Thoracic aorta (tissue), 2 donors: ENCODE data around the gene GPR63. TPM values are rescaled to one million over a fixed set of nuclear protein-coding genes. Genes with fewer than 3 reads are reported as not detected.

Experiments
- ATAC-seq: fragments of 150-250 bp; one replicate; pipeline ENCODE4 v1.8.0; 2017; ENCODE audit warnings: low read depth; ENCODE audit not compliant: insufficient number of reproducible peaks, low FRiP score
- DNase-seq: peaks from one replicate; pipeline ENCODE4 v3.0.0-alpha.2; 2020; ENCODE audit warnings: low spot score
- H3K27ac ChIP-seq, 2 donors: fragments of 200-600 bp; sonication (generic); 1 replicate in 1 of 2; 2 replicates in 1 of 2; pipeline ENCODE4 v1.5.1; 2016; ENCODE audit warnings: mild to moderate bottlenecking in 2 of 2, moderate library complexity in 2 of 2
- H3K27me3 ChIP-seq: fragments of 200-600 bp; sonication (generic); replicated peaks from 2 replicates; pipeline ENCODE4 v1.6.0; 2016; ENCODE audit warnings: mild to moderate bottlenecking; ENCODE audit not compliant: insufficient read depth
- H3K36me3 ChIP-seq: fragments of 200-600 bp; sonication (generic); one replicate; pipeline ENCODE4 v1.5.1; 2016
- H3K4me1 ChIP-seq, 2 donors: fragments of 200-600 bp; sonication (generic); 1 replicate in 1 of 2; 2 replicates in 1 of 2; pipeline versions ENCODE4 v1.5.1 to v1.6.0; 2016; ENCODE audit warnings: low read depth in 2 of 2, mild to moderate bottlenecking in 1 of 2; ENCODE audit not compliant: control insufficient read depth in 1 of 2
- H3K4me3 ChIP-seq: fragments of 200-600 bp; sonication (generic); 2 replicates; pipeline ENCODE4 v1.5.1; 2016; ENCODE audit warnings: mild to moderate bottlenecking
- H3K9me3 ChIP-seq: fragments of 200-600 bp; sonication (generic); 2 replicates; pipeline ENCODE4 v1.5.1; 2016
- CTCF ChIP-seq: fragments of 200-600 bp; sonication (generic); IDR thresholded peaks from one replicate; pipeline ENCODE4 v1.5.1; 2019; ENCODE audit warnings: antibody characterized with exemption
- total RNA-seq, 2 donors: library from RNA; depleted of rRNA; stranded (reverse); fragments of >200 nt; gene quantifications; one replicate each; pipeline versions ENCODE4 v1.1.0 to v1.2.3, GENCODE V29; 2016

The GPR63 gene
- total RNA-seq, 2 donors from 2014 or later = 0.99 to 3.4 TPM

GRCh38 chr6:96755096-96755495 is 82.2 kb downstream of the GPR63 start:
- no peak overlapping the region for H3K4me3 ChIP-seq
- no peak for TF ChIP-seq CTCF
- no peak for DNase-seq

GRCh38 chr6:96749891-96750290 is 87.4 kb downstream of the GPR63 start:
- no peaks in the 10 kb centered on the region for H3K4me1 ChIP-seq
- no peak overlapping the region for H3K4me3 ChIP-seq
- H3K27ac ChIP-seq = no peak overlapping the region
- DNase-seq = no peak
- ATAC-seq = no peak
- H3K27me3 ChIP-seq = no peaks in the 10 kb centered on the region
- H3K36me3 ChIP-seq = no peaks in the 10 kb centered on the region
- H3K9me3 ChIP-seq = no peaks in the 10 kb centered on the region
- TF ChIP-seq CTCF = no peak

More at GRCh38 chr6:96755096-96755495, 82.2 kb downstream of the GPR63 start:
- Histone ChIP-seq H3K9me3 (no peaks in the 10 kb centered on the region), H3K4me1 (no peaks in the 10 kb centered on the region), H3K27ac (no peak overlapping the region), H3K36me3 (no peaks in the 10 kb centered on the region), H3K27me3 (no peaks in the 10 kb centered on the region)
- no peak for ATAC-seq

Other genes with a start within 250 kb of the GPR63 start
- 10 to 100 TPM; 11.5 to 15.3 TPM for gene NDUFAF4, start 60.4 kb upstream of the GPR63 start, total RNA-seq
- gene KLHL32, start 87.3 kb upstream of the GPR63 start, total RNA-seq = under 1 TPM; 0.28 to 0.41 TPM